K562 (cell line): Measurements from ENCODE around the gene RNF41. TPM values are rescaled to one million over a fixed set of nuclear protein-coding genes. Genes with fewer than 3 reads are reported as not detected.

Source experiments
- ELF1 ChIP-seq: fragments of 200-800 bp; sonication (Bioruptor generic); IDR thresholded peaks from 2 replicates; pipeline ENCODE4 v1.6.1; 2016; ENCODE audit warnings: missing genetic modification characterization, missing compliant biosample characterization
- FOXK1 ChIP-seq: sonication (generic); formaldehyde crosslinking; IDR thresholded peaks from 2 replicates; pipeline ENCODE4 v1.8.0; 2022; ENCODE audit warnings: missing genetic modification reagents, mild to moderate bottlenecking, borderline replicate concordance
- GATA2 ChIP-seq: sonication (generic); formaldehyde crosslinking; IDR thresholded peaks from 2 replicates; pipeline ENCODE4 v1.4.0; 2020; ENCODE audit warnings: mild to moderate bottlenecking, missing genetic modification reagents
- KDM1A ChIP-seq, 2 experiments: fragments of 450-650 bp; IDR thresholded peaks; 2 replicates each; pipeline ENCODE4 v1.6.1; 2016; ENCODE audit warnings: mild to moderate bottlenecking in 2 of 2
- MCM2 ChIP-seq: fragments of 450-650 bp; IDR thresholded peaks from 2 replicates; pipeline ENCODE4 v1.6.1; 2017; ENCODE audit warnings: low read depth, mild to moderate bottlenecking
- POLR3A ChIP-seq: IDR thresholded peaks from 2 replicates; pipeline ENCODE4 v1.6.1; 2011; ENCODE audit warnings: borderline replicate concordance, mild to moderate bottlenecking, moderate library complexity; ENCODE audit not compliant: insufficient read length, insufficient read depth; ENCODE audit errors: extremely low read depth
- PPARD ChIP-seq: fragments of 250-450 bp; sonication (Bioruptor Pico); IDR thresholded peaks from 2 replicates; pipeline ENCODE4 v1.8.0; 2022; ENCODE audit warnings: inconsistent platforms, mild to moderate bottlenecking, moderate library complexity
- PRMT5 ChIP-seq: sonication (generic); formaldehyde crosslinking; IDR thresholded peaks from 2 replicates; pipeline ENCODE4 v1.5.0; 2020; ENCODE audit warnings: missing genetic modification reagents
- SLC30A9 ChIP-seq: fragments of 250-450 bp; sonication (Bioruptor Pico); IDR thresholded peaks from 2 replicates; pipeline ENCODE4 v1.8.0; 2022; ENCODE audit warnings: mild to moderate bottlenecking, moderate library complexity
- STAG1 ChIP-seq: sonication (generic); formaldehyde crosslinking; IDR thresholded peaks from 2 replicates; pipeline ENCODE4 v1.5.0; 2020; ENCODE audit warnings: missing genetic modification reagents, borderline replicate concordance
- TFAP4 ChIP-seq: sonication (generic); formaldehyde crosslinking; IDR thresholded peaks from 2 replicates; pipeline ENCODE4 v1.8.0; 2022; ENCODE audit warnings: missing genetic modification reagents, mild to moderate bottlenecking, moderate library complexity, borderline replicate concordance
- THRB ChIP-seq: fragments of 450-650 bp; formaldehyde crosslinking; conservative IDR thresholded peaks from 2 replicates; pipeline ENCODE4 v1.4.0; 2022; ENCODE audit warnings: mild to moderate bottlenecking, missing genetic modification characterization
- TSHZ1 ChIP-seq: fragments of 250-450 bp; sonication (Bioruptor Pico); IDR thresholded peaks from 2 replicates; pipeline ENCODE4 v1.4.0; 2020; ENCODE audit warnings: mild to moderate bottlenecking, moderate library complexity
- ZBED1 ChIP-seq: IDR thresholded peaks from 2 replicates; pipeline ENCODE4 v1.6.1; 2014
- ZNF184 ChIP-seq: sonication (generic); formaldehyde crosslinking; IDR thresholded peaks from 2 replicates; pipeline ENCODE4 v1.5.0; 2020; ENCODE audit warnings: missing genetic modification reagents
- ZNF384 ChIP-seq: IDR thresholded peaks from 2 replicates; pipeline ENCODE4 v1.6.1; 2012; ENCODE audit warnings: low read depth, low read length, improper control_type of control experiment
- ZNF449 ChIP-seq: fragments of 250-450 bp; sonication (Bioruptor Pico); IDR thresholded peaks from 2 replicates; pipeline ENCODE4 v1.8.0; 2022; ENCODE audit warnings: moderate library complexity, mild to moderate bottlenecking, inconsistent platforms
- ZNF764 ChIP-seq: fragments of 250-450 bp; sonication (Bioruptor Pico); IDR thresholded peaks from 2 replicates; pipeline ENCODE4 v1.4.0; 2020; ENCODE audit warnings: low read depth, mild to moderate bottlenecking, moderate library complexity
- polyA plus RNA-seq, 8 experiments: library from polyadenylated mRNA; depleted of rRNA in 4 of 8; stranded (reverse) in 5 of 8; unstranded in 3 of 8; fragments of >200 nt; fragmentation: Nextera tagmentation in 2 of 8; fragmentation: Illumina TruSeq in 1 of 8; extraction: Ambion mirVana in 2 of 8; extraction: Trizol in 1 of 8; gene quantifications; 2 replicates each; pipeline versions ENCODE4 v1.2.1 to v1.2.3, GENCODE V29; 2011 to 2014; ENCODE audit warnings: inconsistent platforms in 1 of 8, missing spikeins in 1 of 8
- total RNA-seq, 7 experiments: library from RNA; depleted of rRNA in 6 of 7; stranded (reverse); fragments of >200 nt in 6 of 7; fragmentation: Illumina TruSeq in 2 of 7; extraction: Trizol in 2 of 7; gene quantifications; 2 replicates each; pipeline versions ENCODE4 v1.2.1 to v1.2.3, GENCODE V29; 2011 to 2021; ENCODE audit warnings: low replicate concordance in 1 of 7

Gene RNF41
- total and polyA plus RNA-seq, 9 of the 15 experiments (the other 6 are each of a cell fraction or from before 2014, with no cell fraction given) = 28.2 to 46.8 (median 33.8) TPM

GRCh38 chr12:56158029-56158925 is 63.4 kb downstream of the RNF41 start, which contains the start of gene MYL6 (continued):
- 0 out of 2 replicates have a peak, but pooled peaks have one; percentile 11 for TF ChIP-seq TSHZ1 (CRISPR knock-in tag)
- 0 out of 2 replicates have a peak, but pooled peaks have one; percentile 47 for TF ChIP-seq PPARD (CRISPR knock-in tag)
- TF ChIP-seq ZNF449 (CRISPR knock-in tag) = no peak
- TF ChIP-seq GATA2 (CRISPR knock-in tag) = no peak
- TF ChIP-seq MCM2 = no peak
- no peak for TF ChIP-seq KDM1A (IDR thresholded peaks at IDR 0.05)
- no peak; the same call in 1 of the 2 replicates for TF ChIP-seq ZBED1
- TF ChIP-seq ZNF384 = no peak
- no peak for TF ChIP-seq STAG1 (CRISPR knock-in tag)
- TF ChIP-seq POLR3A = no peak
- TF ChIP-seq TFAP4 (CRISPR knock-in tag) = peak; percentile 17; the same call in 1 of the 2 replicates
- TF ChIP-seq ZNF184 (CRISPR knock-in tag) = no peak
- TF ChIP-seq SLC30A9 (CRISPR knock-in tag) = 0 out of 2 replicates have a peak, but pooled peaks have one; percentile 59
- TF ChIP-seq PRMT5 (CRISPR knock-in tag) = no peak; the same call in 1 of the 2 replicates
- no peak; the same call in 1 of the 2 replicates for TF ChIP-seq ELF1 (tag)
- TF ChIP-seq THRB (CRISPR knock-in tag) = peak; percentile 99
- no peak for TF ChIP-seq ZNF764 (CRISPR knock-in tag)
- peak; percentile 80; the same call in 1 of the 2 replicates for TF ChIP-seq FOXK1 (CRISPR knock-in tag)
